ENCODE data around the gene IKZF1. TPM values are rescaled to one million over a fixed set of nuclear protein-coding genes. Genes with fewer than 3 reads are reported as not detected.

Gene IKZF1
- total and polyA plus RNA-seq, 2 donors (not counting 1 experiment from before 2014, with no cell fraction given): 0.01 TPM; not detected in 1

DNA sequence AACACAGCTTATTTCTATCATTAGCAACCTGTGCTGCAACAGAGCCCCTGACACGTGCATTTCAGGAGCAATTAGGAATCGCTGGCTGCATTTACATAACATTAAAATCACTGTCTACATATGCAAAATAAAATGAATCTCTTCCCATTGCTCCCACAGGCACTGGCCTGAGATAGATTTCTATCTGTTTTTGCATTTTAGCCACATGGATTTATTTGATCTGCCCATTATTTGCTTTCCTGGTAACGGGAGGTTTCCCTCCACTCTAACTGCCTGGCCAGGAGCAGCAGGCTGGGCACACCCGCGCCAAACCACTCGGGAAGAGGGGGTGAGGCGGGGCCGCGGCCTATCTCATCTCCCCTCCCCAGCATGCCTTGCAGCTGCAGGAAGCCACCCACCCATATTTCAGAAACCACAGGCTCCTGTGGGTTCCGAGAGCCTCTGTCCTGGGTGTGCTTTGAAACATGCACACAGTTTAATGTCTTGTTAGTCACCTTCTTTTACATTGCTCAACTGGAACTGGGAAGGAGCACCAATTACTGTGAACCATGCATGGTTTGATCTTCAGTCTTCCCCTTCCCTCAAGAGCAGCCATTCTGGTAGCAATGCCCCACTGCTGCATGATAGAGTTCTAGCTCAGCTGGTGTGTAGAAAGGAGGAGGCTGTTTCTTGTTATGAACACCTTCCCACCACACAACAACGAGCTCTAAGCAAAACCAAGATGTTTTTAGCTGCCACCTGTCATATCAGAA lies 37.7 kb upstream of the IKZF1 start:
- H3K4me1 ChIP-seq (ENCODE audit: control insufficient read depth, extremely low read depth, insufficient read depth, low read length): no peaks in the 10 kb centered on the region
- DNase-seq (ENCODE audit: low read depth in 2 of 2): no peak
- no peak overlapping the region for H2AFZ ChIP-seq (ENCODE audit: low read length)
- no peaks in the 10 kb centered on the region for H3K36me3 ChIP-seq (ENCODE audit: control insufficient read depth, insufficient read depth, low read length)
- no peaks in the 10 kb centered on the region for H4K20me1 ChIP-seq (ENCODE audit: control insufficient read depth, extremely low read depth, insufficient read depth, low read length)
- no peaks in the 10 kb centered on the region for H3K9me3 ChIP-seq (ENCODE audit: control insufficient read depth, insufficient read depth, low read depth, low read length)
- H3K4me3 ChIP-seq (replicated peaks in 1 of 4; ENCODE audit: control extremely low read depth in 1 of 4, insufficient read depth in 1 of 4, low read depth in 3 of 4, low read length in 4 of 4): no peak overlapping the region
- H3K27me3 ChIP-seq (ENCODE audit: control insufficient read depth, insufficient read depth, low read length): no peaks in the 10 kb centered on the region
- TF ChIP-seq EZH2 (IDR thresholded peaks at IDR 0.05; ENCODE audit: low read length, missing control alignments): no peak
- TF ChIP-seq, protein P1, sequence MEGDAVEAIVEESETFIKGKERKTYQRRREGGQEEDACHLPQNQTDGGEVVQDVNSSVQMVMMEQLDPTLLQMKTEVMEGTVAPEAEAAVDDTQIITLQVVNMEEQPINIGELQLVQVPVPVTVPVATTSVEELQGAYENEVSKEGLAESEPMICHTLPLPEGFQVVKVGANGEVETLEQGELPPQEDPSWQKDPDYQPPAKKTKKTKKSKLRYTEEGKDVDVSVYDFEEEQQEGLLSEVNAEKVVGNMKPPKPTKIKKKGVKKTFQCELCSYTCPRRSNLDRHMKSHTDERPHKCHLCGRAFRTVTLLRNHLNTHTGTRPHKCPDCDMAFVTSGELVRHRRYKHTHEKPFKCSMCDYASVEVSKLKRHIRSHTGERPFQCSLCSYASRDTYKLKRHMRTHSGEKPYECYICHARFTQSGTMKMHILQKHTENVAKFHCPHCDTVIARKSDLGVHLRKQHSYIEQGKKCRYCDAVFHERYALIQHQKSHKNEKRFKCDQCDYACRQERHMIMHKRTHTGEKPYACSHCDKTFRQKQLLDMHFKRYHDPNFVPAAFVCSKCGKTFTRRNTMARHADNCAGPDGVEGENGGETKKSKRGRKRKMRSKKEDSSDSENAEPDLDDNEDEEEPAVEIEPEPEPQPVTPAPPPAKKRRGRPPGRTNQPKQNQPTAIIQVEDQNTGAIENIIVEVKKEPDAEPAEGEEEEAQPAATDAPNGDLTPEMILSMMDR (conservative IDR thresholded peaks at IDR 0.05 in 1 of 2, IDR thresholded peaks at IDR 0.05 in 1 of 2; ENCODE audit: low read depth in 1 of 2, low read length in 2 of 2): no peak
- H3K9ac ChIP-seq (ENCODE audit: insufficient read depth, low read length): no peak overlapping the region
- H3K27ac ChIP-seq (ENCODE audit: insufficient read depth, low read length): no peak overlapping the region
- H3K4me2 ChIP-seq (ENCODE audit: extremely low read depth, insufficient read depth, low read length): no peak overlapping the region
- H3K79me2 ChIP-seq (ENCODE audit: control insufficient read depth, insufficient read depth, low read length): no peaks in the 10 kb centered on the region

DNA sequence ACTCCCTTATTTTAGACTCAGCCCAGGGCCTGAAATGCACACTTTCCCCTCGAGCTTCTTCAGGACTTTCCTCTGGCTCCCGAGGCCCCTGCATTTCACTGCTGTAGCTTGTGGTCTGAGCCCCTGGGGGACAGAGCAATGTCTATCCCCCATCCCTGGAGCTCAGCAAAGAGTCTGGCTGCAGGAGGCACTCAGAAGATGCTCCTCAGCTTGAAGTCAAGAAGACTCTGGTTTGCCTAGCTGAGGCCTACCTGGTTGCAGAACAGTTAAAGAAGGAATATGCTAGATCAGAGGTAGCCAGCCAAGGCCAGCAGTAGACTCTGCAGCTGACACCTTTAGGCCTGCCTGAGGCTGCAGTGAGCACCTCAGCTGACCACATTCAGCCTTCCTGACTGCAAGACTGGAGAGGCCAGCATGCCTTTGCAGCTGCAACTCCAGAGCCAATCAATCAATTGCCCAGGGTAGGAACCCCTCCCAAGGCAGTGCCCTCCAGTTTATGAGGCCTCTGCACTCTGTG lies 36.9 kb upstream of the IKZF1 start:
- Histone ChIP-seq H3K79me2 (ENCODE audit: control insufficient read depth, insufficient read depth, low read length) (no peaks in the 10 kb centered on the region), H2AFZ (ENCODE audit: low read length) (no peak overlapping the region), H3K9me3 (ENCODE audit: control insufficient read depth, insufficient read depth, low read depth, low read length) (no peaks in the 10 kb centered on the region), H3K4me2 (ENCODE audit: extremely low read depth, insufficient read depth, low read length) (no peak overlapping the region), H3K4me1 (ENCODE audit: control insufficient read depth, extremely low read depth, insufficient read depth, low read length) (no peaks in the 10 kb centered on the region), H4K20me1 (ENCODE audit: control insufficient read depth, extremely low read depth, insufficient read depth, low read length) (no peaks in the 10 kb centered on the region), H3K27ac (ENCODE audit: insufficient read depth, low read length) (no peak overlapping the region), H3K27me3 (ENCODE audit: control insufficient read depth, insufficient read depth, low read length) (no peaks in the 10 kb centered on the region), H3K9ac (ENCODE audit: insufficient read depth, low read length) (no peak overlapping the region), H3K36me3 (ENCODE audit: control insufficient read depth, insufficient read depth, low read length) (no peaks in the 10 kb centered on the region), H3K4me3 (replicated peaks in 1 of 4; ENCODE audit: control extremely low read depth in 1 of 4, insufficient read depth in 1 of 4, low read depth in 3 of 4, low read length in 4 of 4) (no peak overlapping the region)
- TF ChIP-seq, protein P1 (conservative IDR thresholded peaks at IDR 0.05 in 1 of 2, IDR thresholded peaks at IDR 0.05 in 1 of 2; ENCODE audit: low read depth in 1 of 2, low read length in 2 of 2): no peak
- no peak for TF ChIP-seq EZH2 (IDR thresholded peaks at IDR 0.05; ENCODE audit: low read length, missing control alignments)
- DNase-seq (ENCODE audit: low read depth in 2 of 2): no peak

DNA sequence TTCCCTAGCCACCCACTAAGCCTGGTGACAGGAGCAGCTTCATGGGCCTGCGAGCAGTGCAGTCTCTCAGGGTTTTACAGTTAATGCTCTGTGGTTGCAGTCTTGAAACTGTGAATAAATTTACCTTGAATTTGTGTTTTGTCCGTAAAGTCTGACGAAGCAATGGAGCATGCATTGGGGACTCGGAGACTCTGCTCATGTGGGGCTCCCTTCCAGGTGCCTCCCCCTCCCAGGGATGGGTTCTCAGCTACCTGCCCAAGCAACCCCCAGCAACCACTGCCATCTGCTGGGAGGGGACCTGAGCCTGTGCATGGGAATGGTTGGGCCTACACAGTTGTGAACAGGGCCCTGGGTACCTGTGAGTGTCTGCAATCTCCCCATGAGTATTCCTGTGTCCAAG lies 36.3 kb upstream of the IKZF1 start:
- H2AFZ ChIP-seq (ENCODE audit: low read length): no peak overlapping the region
- no peak overlapping the region for H3K27ac ChIP-seq (ENCODE audit: insufficient read depth, low read length)
- H3K9me3 ChIP-seq (ENCODE audit: control insufficient read depth, insufficient read depth, low read depth, low read length): no peaks in the 10 kb centered on the region
- no peaks in the 10 kb centered on the region for H4K20me1 ChIP-seq (ENCODE audit: control insufficient read depth, extremely low read depth, insufficient read depth, low read length)
- H3K27me3 ChIP-seq (ENCODE audit: control insufficient read depth, insufficient read depth, low read length): no peaks in the 10 kb centered on the region
- H3K79me2 ChIP-seq (ENCODE audit: control insufficient read depth, insufficient read depth, low read length): no peaks in the 10 kb centered on the region
- TF ChIP-seq EZH2 (IDR thresholded peaks at IDR 0.05; ENCODE audit: low read length, missing control alignments): no peak
- TF ChIP-seq, protein P1 (conservative IDR thresholded peaks at IDR 0.05 in 1 of 2, IDR thresholded peaks at IDR 0.05 in 1 of 2; ENCODE audit: low read depth in 1 of 2, low read length in 2 of 2): no peak
- no peak for DNase-seq (ENCODE audit: low read depth in 2 of 2)
- no peak overlapping the region for H3K4me2 ChIP-seq (ENCODE audit: extremely low read depth, insufficient read depth, low read length)
- H3K4me1 ChIP-seq (ENCODE audit: control insufficient read depth, extremely low read depth, insufficient read depth, low read length): no peaks in the 10 kb centered on the region
- no peaks in the 10 kb centered on the region for H3K36me3 ChIP-seq (ENCODE audit: control insufficient read depth, insufficient read depth, low read length)
- no peak overlapping the region for H3K9ac ChIP-seq (ENCODE audit: insufficient read depth, low read length)
- no peak overlapping the region for H3K4me3 ChIP-seq (replicated peaks in 1 of 4; ENCODE audit: control extremely low read depth in 1 of 4, insufficient read depth in 1 of 4, low read depth in 3 of 4, low read length in 4 of 4)
